Adrenal gland (tissue), 12 donors: Measurements from ENCODE around the gene EYA4. TPM values are rescaled to one million over a fixed set of nuclear protein-coding genes. Genes with fewer than 3 reads are reported as not detected.

Source experiments
- DNase-seq, 7 donors: peaks; one replicate each; pipeline ENCODE4 v3.0.0-alpha.2; 2019 to 2020
- H3K27ac ChIP-seq, 5 donors: fragments of 200-600 bp; sonication (generic) in 4 of 5; 1 replicate in 3 of 5; 2 replicates in 2 of 5; pipeline versions ENCODE4 v1.5.1 to v1.8.0; 2016 to 2020; ENCODE audit warnings: mild to moderate bottlenecking in 1 of 5
- H3K27me3 ChIP-seq: fragments of 200-600 bp; 2 replicates; pipeline ENCODE4 v1.8.0; 2021
- H3K36me3 ChIP-seq, 2 donors: fragments of 200-600 bp; replicated peaks in 1 of 2; 1 replicate in 1 of 2; 2 replicates in 1 of 2; pipeline versions ENCODE4 v1.5.1 to v1.8.0; 2018 to 2022
- H3K4me1 ChIP-seq, 2 donors: fragments of 200-600 bp; replicated peaks in 1 of 2; 1 replicate in 1 of 2; 2 replicates in 1 of 2; pipeline versions ENCODE4 v1.5.1 to v1.8.0; 2018 to 2021
- H3K4me3 ChIP-seq, 4 donors: fragments of 200-600 bp; sonication (generic) in 3 of 4; one replicate each; pipeline ENCODE4 v1.5.1; 2016 to 2018
- H3K9me3 ChIP-seq, 3 donors: fragments of 200-600 bp; sonication (generic) in 1 of 3; replicated peaks in 1 of 3; 1 replicate in 2 of 3; 2 replicates in 1 of 3; pipeline versions ENCODE4 v1.5.1 to v1.8.0; 2016 to 2021
- POLR2A ChIP-seq, 2 donors: fragments of 450-650 bp; IDR thresholded peaks; one replicate each; pipeline ENCODE4 v1.6.1; 2017; ENCODE audit warnings: antibody characterized with exemption in 2 of 2, mild to moderate bottlenecking in 2 of 2, moderate library complexity in 1 of 2
- WGBS, 4 donors: extraction: QIAGEN DNeasy Blood & Tissue Kit in 2 of 4; methylation state at CpG; one replicate each; pipeline versions ENCODE4 v1.1.5 to v1.1.7; 2013 to 2017; 5-methylcytosine and 5-hydroxymethylcytosine counted together
- intact Hi-C, 2 donors: fragments of 100-400 bp; cut with DNase I; formaldehyde crosslinking; loops; one replicate each; pipeline versions ENCODE4 v1.14.1 to v1.15.0; 2022 to 2023
- polyA plus RNA-seq, 3 donors: library from polyadenylated mRNA; stranded (reverse); fragments of 200-250 nt in 2 of 3; fragments of 350-450 nt in 1 of 3; fragmentation: Illumina TruSeq in 1 of 3; extraction: RNeasy Lipid Tissue Mini Kit (QIAGEN cat#74804) in 1 of 3; gene quantifications; one replicate each; pipeline ENCODE4 v1.2.3, GENCODE V29; 2013 to 2014
- total RNA-seq, 9 donors: library from RNA; depleted of rRNA in 4 of 9; stranded (reverse); fragments of >200 nt in 4 of 9; fragments of 120-200 nt in 1 of 9; fragmentation: NEBNext Ultra II Directional in 1 of 9; extraction: Animal tissue kit (Norgen Biotek cat#: 25700) in 1 of 9; gene quantifications; one replicate each; pipeline versions ENCODE4 v1.1.0 to v1.2.4, GENCODE V29; 2013 to 2023
- TF ChIP-seq, protein P1 (sequence below), 6 experiments: fragments of 450-650 bp in 4 of 6; fragments of 200-600 bp in 2 of 6; sonication (generic) in 1 of 6; IDR thresholded peaks; 1 replicate in 5 of 6; 2 replicates in 1 of 6; pipeline versions ENCODE4 v1.5.1 to v1.8.0; 2016 to 2021; ENCODE audit warnings: antibody characterized with exemption in 6 of 6, mild to moderate bottlenecking in 2 of 6, moderate library complexity in 1 of 6
- donor health status: healthy with polysubstance abuse.
- donor health status: Bipolar disorder and iron deficiency.
- donor health status: DM: yes; HTN: yes; CAD: no.
- donor health status: DM: no; HTN: no; CAD: no.
- donor health status: DM: no; HTN: no; CAD: no.
- donor health status: DM: yes; HTN: yes; CAD: no.

Gene EYA4
- total and polyA plus RNA-seq, 12 donors, result 0.17 to 6.3 (median 1.6) TPM

DNA sequence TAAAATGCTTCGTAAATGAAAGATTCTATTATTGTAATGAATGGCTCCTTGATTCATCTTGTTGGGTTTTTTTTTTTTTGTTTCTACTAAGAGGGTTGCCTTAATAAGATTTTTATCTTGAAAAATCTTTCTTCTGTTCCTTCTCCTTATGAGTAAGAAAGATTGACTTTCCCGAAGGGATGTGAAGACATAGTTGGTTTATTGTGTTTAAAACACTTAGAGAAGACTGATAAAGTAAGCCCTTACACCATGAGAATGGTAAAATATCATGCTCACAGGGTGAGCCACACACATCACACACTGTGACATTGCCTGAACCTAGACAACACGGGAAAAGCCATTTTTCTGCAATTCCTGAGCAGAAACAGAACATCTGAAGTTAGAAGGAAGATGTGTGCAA is 330.5 kb downstream of the EYA4 start:
- H3K4me3 ChIP-seq, result no peak overlapping the region
- H3K9me3 ChIP-seq, result no peaks in the 10 kb centered on the region
- intact Hi-C loops, result no loop called here
- peaks cover 0 to 8% of the 10 kb centered on the region in 2 donors for H3K4me1 ChIP-seq
- H3K36me3 ChIP-seq, result no peaks in the 10 kb centered on the region
- TF ChIP-seq POLR2A (IDR thresholded peaks at IDR 0.05), result no peak
- TF ChIP-seq, protein P1, sequence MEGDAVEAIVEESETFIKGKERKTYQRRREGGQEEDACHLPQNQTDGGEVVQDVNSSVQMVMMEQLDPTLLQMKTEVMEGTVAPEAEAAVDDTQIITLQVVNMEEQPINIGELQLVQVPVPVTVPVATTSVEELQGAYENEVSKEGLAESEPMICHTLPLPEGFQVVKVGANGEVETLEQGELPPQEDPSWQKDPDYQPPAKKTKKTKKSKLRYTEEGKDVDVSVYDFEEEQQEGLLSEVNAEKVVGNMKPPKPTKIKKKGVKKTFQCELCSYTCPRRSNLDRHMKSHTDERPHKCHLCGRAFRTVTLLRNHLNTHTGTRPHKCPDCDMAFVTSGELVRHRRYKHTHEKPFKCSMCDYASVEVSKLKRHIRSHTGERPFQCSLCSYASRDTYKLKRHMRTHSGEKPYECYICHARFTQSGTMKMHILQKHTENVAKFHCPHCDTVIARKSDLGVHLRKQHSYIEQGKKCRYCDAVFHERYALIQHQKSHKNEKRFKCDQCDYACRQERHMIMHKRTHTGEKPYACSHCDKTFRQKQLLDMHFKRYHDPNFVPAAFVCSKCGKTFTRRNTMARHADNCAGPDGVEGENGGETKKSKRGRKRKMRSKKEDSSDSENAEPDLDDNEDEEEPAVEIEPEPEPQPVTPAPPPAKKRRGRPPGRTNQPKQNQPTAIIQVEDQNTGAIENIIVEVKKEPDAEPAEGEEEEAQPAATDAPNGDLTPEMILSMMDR (IDR thresholded peaks at IDR 0.05), result no peak
- no peak for DNase-seq
- peaks cover 8% of the 10 kb centered on the region for H3K27me3 ChIP-seq
- H3K27ac ChIP-seq, result no peak overlapping the region
- 52 to 76% (median 65%) methylated on average over 3 of the region's 3 CpGs for WGBS, 4 donors

DNA sequence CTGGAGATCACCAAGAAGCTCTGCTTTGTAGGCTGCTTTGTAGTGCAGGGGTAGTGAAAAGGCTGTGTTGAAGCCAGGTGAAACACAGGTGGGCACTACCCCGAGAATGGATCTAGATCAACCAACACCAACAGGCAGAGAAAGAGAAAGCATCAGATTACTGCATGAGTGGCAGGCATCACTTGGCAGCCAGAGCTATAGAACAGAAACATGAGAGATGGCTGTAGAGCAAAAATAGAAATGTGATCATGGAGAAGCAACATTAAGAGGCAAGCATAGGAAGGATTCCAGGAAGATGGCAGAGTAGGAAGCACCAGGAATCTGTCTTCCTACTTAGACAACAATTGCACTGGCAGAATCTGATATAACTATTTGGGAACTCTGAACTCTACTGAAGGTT is 336.7 kb downstream of the EYA4 start:
- Histone ChIP-seq H3K9me3 (no peaks in the 10 kb centered on the region), H3K4me1 (no peaks in the 10 kb centered on the region), H3K27ac (no peak overlapping the region), H3K36me3 (no peaks in the 10 kb centered on the region), H3K27me3 (peaks cover 4% of the 10 kb centered on the region), H3K4me3 (no peak overlapping the region)
- intact Hi-C loops, result no loop called here
- 2 to 88% (median 49%) methylated on average over 1 of the region's 1 CpG for WGBS, 4 donors
- TF ChIP-seq, protein P1 (IDR thresholded peaks at IDR 0.05), result no peak
- TF ChIP-seq POLR2A (IDR thresholded peaks at IDR 0.05), result no peak
- no peak for DNase-seq
